ENCODE results near the gene DLK1. TPM values are rescaled to one million over a fixed set of nuclear protein-coding genes. Genes with fewer than 3 reads are reported as not detected.

DLK1 gene
- total and polyA plus RNA-seq, 3 donors from 2014 or later: 45.6 to 109 (median 59.4) TPM

DNA sequence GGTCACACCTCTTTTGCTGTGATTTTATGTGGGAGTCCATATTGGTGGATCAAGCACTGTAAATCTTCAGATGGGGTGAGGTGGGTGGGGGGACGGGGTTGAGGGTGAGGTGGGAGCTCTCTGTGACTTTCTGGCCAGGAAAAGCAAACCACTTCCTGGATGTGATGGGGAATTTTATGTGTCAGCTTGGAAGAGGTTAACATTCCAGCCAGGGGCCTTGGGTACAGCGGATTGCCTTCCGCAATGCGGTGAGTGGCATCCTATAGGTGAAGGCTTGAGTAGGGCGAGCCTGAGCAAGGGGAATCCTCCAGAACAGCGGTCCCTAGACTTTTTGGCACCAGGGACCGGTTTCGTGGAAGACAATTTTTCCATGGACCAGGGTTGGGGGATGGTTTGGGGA, 36.2 kb downstream of the DLK1 start:
- no peak overlapping the region for H3K4me3 ChIP-seq
- intact Hi-C loops (cut with DNase I; ENCODE audit: low total_unique reads): no loop called here
- H3K9me3 ChIP-seq: no peaks in the 10 kb centered on the region
- H3K4me1 ChIP-seq: no peaks in the 10 kb centered on the region
- WGBS, 2 donors: 95 to 97% methylated on average over 8 of the region's 8 CpGs
- DNase-seq: no peak
- H3K27me3 ChIP-seq: no peaks in the 10 kb centered on the region
- no peak overlapping the region for H3K27ac ChIP-seq
- H3K36me3 ChIP-seq (ENCODE audit: low read depth, missing control alignments): no peaks in the 10 kb centered on the region
- TF ChIP-seq POLR2A (IDR thresholded peaks at IDR 0.05): no peak
- TF ChIP-seq, protein P1, sequence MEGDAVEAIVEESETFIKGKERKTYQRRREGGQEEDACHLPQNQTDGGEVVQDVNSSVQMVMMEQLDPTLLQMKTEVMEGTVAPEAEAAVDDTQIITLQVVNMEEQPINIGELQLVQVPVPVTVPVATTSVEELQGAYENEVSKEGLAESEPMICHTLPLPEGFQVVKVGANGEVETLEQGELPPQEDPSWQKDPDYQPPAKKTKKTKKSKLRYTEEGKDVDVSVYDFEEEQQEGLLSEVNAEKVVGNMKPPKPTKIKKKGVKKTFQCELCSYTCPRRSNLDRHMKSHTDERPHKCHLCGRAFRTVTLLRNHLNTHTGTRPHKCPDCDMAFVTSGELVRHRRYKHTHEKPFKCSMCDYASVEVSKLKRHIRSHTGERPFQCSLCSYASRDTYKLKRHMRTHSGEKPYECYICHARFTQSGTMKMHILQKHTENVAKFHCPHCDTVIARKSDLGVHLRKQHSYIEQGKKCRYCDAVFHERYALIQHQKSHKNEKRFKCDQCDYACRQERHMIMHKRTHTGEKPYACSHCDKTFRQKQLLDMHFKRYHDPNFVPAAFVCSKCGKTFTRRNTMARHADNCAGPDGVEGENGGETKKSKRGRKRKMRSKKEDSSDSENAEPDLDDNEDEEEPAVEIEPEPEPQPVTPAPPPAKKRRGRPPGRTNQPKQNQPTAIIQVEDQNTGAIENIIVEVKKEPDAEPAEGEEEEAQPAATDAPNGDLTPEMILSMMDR (IDR thresholded peaks at IDR 0.05): no peak

DNA sequence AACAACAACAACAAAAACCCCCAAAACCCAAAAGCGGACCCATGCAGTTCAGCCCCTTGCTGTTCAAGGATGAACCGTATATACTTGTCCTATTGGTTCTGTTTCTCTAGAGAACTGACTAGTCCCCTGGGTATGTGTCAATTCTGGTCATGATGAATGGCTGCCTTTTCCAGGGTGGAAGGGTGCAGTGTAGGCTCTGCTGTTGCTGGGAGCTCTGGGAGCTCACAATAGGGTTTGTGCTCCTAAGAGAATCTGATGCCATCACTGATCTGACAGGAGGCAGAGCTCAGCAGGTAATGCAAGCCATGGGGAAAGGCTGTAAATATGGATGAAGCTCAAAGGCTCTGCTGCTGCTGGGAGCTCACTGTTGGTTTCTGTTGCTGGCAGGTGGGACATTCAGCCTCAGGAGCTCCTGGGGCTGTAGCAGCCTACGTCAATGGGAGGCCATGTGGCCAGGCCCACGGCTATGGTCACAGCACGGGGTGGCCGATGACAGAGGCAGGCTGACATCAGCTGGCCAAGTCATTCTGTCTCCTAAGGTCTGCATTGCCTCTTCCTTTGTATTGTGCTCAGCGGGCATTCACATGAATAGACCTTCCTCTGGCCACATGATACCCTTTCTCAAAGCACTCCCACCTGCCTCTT, 37.9 kb downstream of the DLK1 start:
- H3K4me3 ChIP-seq: no peak overlapping the region
- DNase-seq: no peak
- no peaks in the 10 kb centered on the region for H3K4me1 ChIP-seq
- H3K9me3 ChIP-seq: no peaks in the 10 kb centered on the region
- TF ChIP-seq, protein P1 (IDR thresholded peaks at IDR 0.05): no peak
- no peak for TF ChIP-seq POLR2A (IDR thresholded peaks at IDR 0.05)
- WGBS, 2 donors: 89 to 93% methylated on average over 4 to 7 of the region's 7 CpGs
- no peak overlapping the region for H3K27ac ChIP-seq
- no peaks in the 10 kb centered on the region for H3K27me3 ChIP-seq
- intact Hi-C loops (cut with DNase I; ENCODE audit: low total_unique reads): no loop called here
- H3K36me3 ChIP-seq (ENCODE audit: low read depth, missing control alignments): no peaks in the 10 kb centered on the region

DNA sequence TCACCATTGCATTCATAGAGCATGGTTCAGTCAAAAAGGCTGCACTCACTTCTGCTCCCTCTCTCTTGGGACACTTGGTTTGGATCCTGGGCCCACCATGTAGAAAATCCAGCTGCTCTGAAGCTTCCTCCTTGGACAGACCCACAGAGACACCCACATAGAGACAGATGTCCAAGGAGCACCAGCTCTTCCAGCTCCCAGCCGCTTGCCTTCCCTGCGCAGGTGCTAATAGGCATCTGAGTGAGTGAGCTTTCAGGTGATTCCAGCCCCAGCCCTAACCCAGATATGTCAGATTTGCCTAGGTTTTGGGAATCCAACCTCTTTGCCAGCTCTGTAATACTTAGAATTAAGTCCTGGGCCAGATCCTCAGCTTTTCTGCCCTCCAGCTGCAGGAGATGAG, 38.6 kb downstream of the DLK1 start:
- no peak for DNase-seq
- intact Hi-C loops (cut with DNase I; ENCODE audit: low total_unique reads): no loop called here
- Histone ChIP-seq H3K36me3 (ENCODE audit: low read depth, missing control alignments) (no peaks in the 10 kb centered on the region), H3K27me3 (no peaks in the 10 kb centered on the region), H3K4me1 (no peaks in the 10 kb centered on the region), H3K4me3 (no peak overlapping the region), H3K27ac (no peak overlapping the region), H3K9me3 (no peaks in the 10 kb centered on the region)
- TF ChIP-seq POLR2A (IDR thresholded peaks at IDR 0.05): no peak
- TF ChIP-seq, protein P1 (IDR thresholded peaks at IDR 0.05): no peak
- 92% methylated on average over 2 of the region's 2 CpGs; no CpG with 5 or more reads in 1 of the 2 donors for WGBS, 2 donors

DNA sequence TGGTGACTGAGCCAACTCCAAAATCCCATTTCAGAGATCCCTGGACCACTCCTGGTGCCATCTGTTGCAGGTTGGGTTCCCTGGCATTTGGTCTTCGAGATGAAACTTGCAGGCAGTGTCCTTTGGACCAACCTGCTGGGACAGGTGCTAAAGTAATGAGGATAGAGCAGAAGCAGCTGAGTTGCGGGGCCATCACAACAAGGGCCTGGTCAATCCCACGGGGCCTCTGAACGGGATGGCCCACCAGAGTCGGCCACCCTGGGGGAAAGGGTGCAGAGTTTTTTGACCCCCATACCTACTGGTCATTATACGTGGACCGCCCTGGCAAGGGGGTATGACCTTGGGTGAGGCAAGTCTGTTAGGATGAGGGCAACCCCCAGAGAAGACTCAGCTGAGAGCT, 39.3 kb downstream of the DLK1 start:
- Histone ChIP-seq H3K4me3 (no peak overlapping the region), H3K4me1 (no peaks in the 10 kb centered on the region), H3K27ac (no peak overlapping the region), H3K9me3 (no peaks in the 10 kb centered on the region), H3K36me3 (ENCODE audit: low read depth, missing control alignments) (no peaks in the 10 kb centered on the region), H3K27me3 (no peaks in the 10 kb centered on the region)
- WGBS, 2 donors: 95% methylated on average over 7 of the region's 7 CpGs
- DNase-seq: no peak
- TF ChIP-seq, protein P1 (IDR thresholded peaks at IDR 0.05): no peak
- intact Hi-C loops (cut with DNase I; ENCODE audit: low total_unique reads): no loop called here

Data from testis (tissue), 3 donors.